HCT116 (cell line): ENCODE data around the gene SYTL3. TPM values are rescaled to one million over a fixed set of nuclear protein-coding genes. Genes with fewer than 3 reads are reported as not detected.

Source experiments
- ATAC-seq: fragments of 200-7000 bp; cut with Tn5 transposase; 2 replicates; pipeline ENCODE4 v1.9.1; 2020; ENCODE audit warnings: mild to moderate bottlenecking, moderate library complexity
- BruUV-seq: library from RNA; stranded (reverse); fragments of 400-500 nt; replicated peaks from 2 replicates; lab custom pipeline; 2021; lab: Mats Ljungman, UMichigan
- CTCF ChIA-PET: fragments of 300-600 bp; sonication (Branson Sonifier 250); formaldehyde crosslinking; loops from one replicate; lab custom pipeline; 2021; ENCODE audit warnings: antibody characterized with exemption; lab: Charles Lee
- POLR2A ChIA-PET: fragments of 300-600, 350-600 bp; sonication (Branson Sonifier 250); formaldehyde crosslinking; loops from one replicate; lab custom pipeline; 2021; ENCODE audit warnings: antibody characterized with exemption; lab: Charles Lee
- RAD21 ChIA-PET, 2 experiments: fragments of 300-600 bp; sonication (Branson Sonifier 250); formaldehyde crosslinking; loops; one replicate each; lab custom pipeline; 2023; ENCODE audit warnings: low total read pairs in 2 of 2; ENCODE audit not compliant: uncharacterized antibody in 2 of 2, unreplicated experiment in 2 of 2, low non-redundant PET in 1 of 2; lab: Charles Lee
- DNase-seq: peaks from one replicate; pipeline ENCODE4 v3.0.0-alpha.2; 2010; ENCODE audit warnings: low read depth, low spot score
- H2AFZ ChIP-seq: fragments of 200-600 bp; shearing (Covaris generic), sonication (generic); 2 replicates; pipeline ENCODE4 v1.6.1; 2017; ENCODE audit warnings: low read depth, mixed run types, mixed read lengths, antibody characterized with exemption, low read length; ENCODE audit not compliant: poor library complexity, severe bottlenecking
- H3K27ac ChIP-seq: 2 replicates; pipeline ENCODE4 v1.5.1; 2012; ENCODE audit warnings: low read depth, low read length
- H3K27me3 ChIP-seq: fragments of 200-600 bp; sonication (generic); 2 replicates; pipeline ENCODE4 v1.6.1; 2016; ENCODE audit warnings: mixed run types, low read length, mixed read lengths; ENCODE audit not compliant: insufficient read depth
- H3K36me3 ChIP-seq, 2 experiments: fragments of 200-500 bp in 1 of 2; fragments of 200-600 bp in 1 of 2; sonication (Bioruptor generic) in 1 of 2; sonication (generic) in 1 of 2; 2 replicates each; pipeline versions ENCODE4 v1.5.1 to v1.6.1; 2014 to 2016; ENCODE audit warnings: low read length in 2 of 2, inconsistent platforms in 1 of 2, mixed read lengths in 1 of 2, mixed run types in 1 of 2; ENCODE audit not compliant: insufficient read depth in 2 of 2, control insufficient read depth in 1 of 2
- H3K4me1 ChIP-seq, 2 experiments: fragments of 200-600 bp in 1 of 2; sonication (generic) in 1 of 2; 2 replicates each; pipeline versions ENCODE4 v1.5.1 to v1.6.1; 2012 to 2017; ENCODE audit warnings: low read length in 2 of 2, inconsistent platforms in 1 of 2, mild to moderate bottlenecking in 1 of 2, mixed read lengths in 1 of 2, mixed run types in 1 of 2, moderate library complexity in 1 of 2; ENCODE audit not compliant: insufficient read depth in 2 of 2, control insufficient read depth in 1 of 2
- H3K4me2 ChIP-seq: fragments of 200-600 bp; sonication (generic); 2 replicates; pipeline ENCODE4 v1.6.1; 2017; ENCODE audit warnings: mixed run types, low read length, mixed read lengths
- H3K4me3 ChIP-seq, 2 experiments: fragments of 200-600 bp in 1 of 2; sonication (generic) in 1 of 2; replicated peaks in 1 of 2; 2 replicates each; pipeline ENCODE4 v1.5.1; 2011 to 2016; ENCODE audit warnings: low read length in 2 of 2, control low read depth in 1 of 2, low read depth in 1 of 2, mild to moderate bottlenecking in 1 of 2, mixed read lengths in 1 of 2, mixed run types in 1 of 2
- H3K79me2 ChIP-seq: fragments of 200-600 bp; sonication (generic); 2 replicates; pipeline ENCODE4 v1.6.1; 2017; ENCODE audit warnings: mild to moderate bottlenecking, mixed run types, low read length, moderate library complexity, mixed read lengths; ENCODE audit not compliant: insufficient read depth
- H3K9ac ChIP-seq: fragments of 200-600 bp; sonication (generic); 2 replicates; pipeline ENCODE4 v1.6.1; 2016; ENCODE audit warnings: low read length, mixed read lengths
- H3K9me2 ChIP-seq: fragments of 200-600 bp; sonication (generic), shearing (Covaris generic); 2 replicates; pipeline ENCODE4 v1.6.1; 2017; ENCODE audit warnings: mixed run types, mild to moderate bottlenecking, moderate library complexity; ENCODE audit not compliant: insufficient read depth
- H3K9me3 ChIP-seq, 2 experiments: fragments of 200-500 bp in 1 of 2; fragments of 200-600 bp in 1 of 2; sonication (Bioruptor generic) in 1 of 2; sonication (generic) in 1 of 2; 2 replicates each; pipeline ENCODE4 v1.6.1; 2014 to 2017; ENCODE audit warnings: low read length in 2 of 2, mixed read lengths in 2 of 2, inconsistent platforms in 1 of 2, low read depth in 1 of 2, mild to moderate bottlenecking in 1 of 2, mixed run types in 1 of 2, moderate library complexity in 1 of 2; ENCODE audit not compliant: control insufficient read depth in 1 of 2, insufficient read depth in 1 of 2
- H4K20me1 ChIP-seq: fragments of 200-600 bp; sonication (generic), shearing (Covaris generic); 2 replicates; pipeline ENCODE4 v1.6.1; 2017; ENCODE audit warnings: mixed run types, mild to moderate bottlenecking, moderate library complexity; ENCODE audit not compliant: insufficient read depth
- ATF3 ChIP-seq: IDR thresholded peaks from 2 replicates; pipeline ENCODE4 v1.6.1; 2012
- CBX3 ChIP-seq: IDR thresholded peaks from 2 replicates; pipeline ENCODE4 v1.6.1; 2012; ENCODE audit warnings: low read depth
- EGR1 ChIP-seq: IDR thresholded peaks from 2 replicates; pipeline ENCODE4 v1.6.1; 2012; ENCODE audit warnings: low read depth
- ELF1 ChIP-seq: IDR thresholded peaks from 2 replicates; pipeline ENCODE4 v1.6.1; 2012; ENCODE audit warnings: low read depth, borderline replicate concordance
- FOSL1 ChIP-seq: IDR thresholded peaks from 2 replicates; pipeline ENCODE4 v1.6.1; 2012; ENCODE audit warnings: low read depth
- POLR2A ChIP-seq: IDR thresholded peaks from 2 replicates; pipeline ENCODE4 v1.7.0; 2011; ENCODE audit warnings: borderline replicate concordance; ENCODE audit not compliant: insufficient read depth, insufficient read length; ENCODE audit errors: extremely low read depth
- RAD21 ChIP-seq: IDR thresholded peaks from 2 replicates; pipeline ENCODE4 v1.6.1; 2012; ENCODE audit warnings: low read depth, mild to moderate bottlenecking
- REST ChIP-seq: IDR thresholded peaks from 2 replicates; pipeline ENCODE4 v1.6.1; 2012; ENCODE audit warnings: low read depth
- SP1 ChIP-seq: IDR thresholded peaks from 2 replicates; pipeline ENCODE4 v1.6.1; 2012; ENCODE audit warnings: low read depth
- TCF7L2 ChIP-seq: IDR thresholded peaks from 2 replicates; pipeline ENCODE4 v1.7.0; 2011; ENCODE audit warnings: borderline replicate concordance, inconsistent platforms; ENCODE audit not compliant: insufficient read depth, insufficient read length; ENCODE audit errors: extremely low read depth
- ZNF274 ChIP-seq: fragments of 200-500 bp; sonication (Bioruptor generic); IDR thresholded peaks from 2 replicates; pipeline ENCODE4 v1.6.1; 2014; ENCODE audit warnings: mild to moderate bottlenecking, low read depth, low read length, inconsistent platforms
- intact Hi-C: fragments of 100-400 bp; cut with micrococcal nuclease; formaldehyde crosslinking; loops from 2 replicates; pipeline ENCODE4 v1.10.0; 2022
- total RNA-seq: library from RNA; stranded (reverse); gene quantifications from one replicate; pipeline ENCODE4 v1.2.1, GENCODE V29; 2021; ENCODE audit not compliant: unreplicated experiment
- TF ChIP-seq, protein P1 (sequence below), 3 experiments: fragments of 200-600 bp in 1 of 3; sonication (generic) in 1 of 3; IDR thresholded peaks in 2 of 3; conservative IDR thresholded peaks in 1 of 3; 2 replicates each; pipeline ENCODE4 v1.5.1; 2012 to 2017; ENCODE audit warnings: low read depth in 2 of 3, low read length in 2 of 3, antibody characterized with exemption in 1 of 3, borderline replicate concordance in 1 of 3, control low read depth in 1 of 3, mild to moderate bottlenecking in 1 of 3, mixed read lengths in 1 of 3, mixed run types in 1 of 3, moderate library complexity in 1 of 3; ENCODE audit not compliant: insufficient read depth in 1 of 3

The SYTL3 gene
- total RNA-seq, 1 experiment from 2014 or later = 55.3 TPM

DNA sequence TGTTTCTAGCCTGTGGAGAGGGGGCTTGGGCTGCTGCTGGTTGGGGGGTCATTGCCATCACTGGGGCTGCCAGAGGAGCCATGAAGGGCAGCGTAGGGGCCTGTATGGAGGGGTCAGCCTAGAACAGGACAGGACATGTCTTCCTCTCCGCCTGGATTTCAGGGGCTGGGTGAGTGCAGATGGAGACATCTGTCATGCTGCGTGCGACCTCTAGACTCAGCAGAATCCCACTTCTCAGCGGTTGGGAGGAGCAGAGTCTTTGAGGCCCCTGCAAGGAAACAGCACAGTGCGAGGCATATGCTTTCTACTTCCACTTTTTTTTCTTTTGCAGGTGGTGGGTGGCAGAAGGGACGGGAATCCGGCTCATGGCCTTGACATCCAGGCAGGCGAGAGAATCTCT, 101.4 kb downstream of the SYTL3 start:
- no peaks in the 10 kb centered on the region for H3K9me2 ChIP-seq
- TF ChIP-seq REST (no peak), TCF7L2 (no peak), CBX3 (no peak), SP1 (no peak), ATF3 (no peak), RAD21 (no peak), ZNF274 (no peak), EGR1 (no peak), ELF1 (no peak), FOSL1 (no peak), POLR2A (no peak)
- TF ChIP-seq, protein P1, sequence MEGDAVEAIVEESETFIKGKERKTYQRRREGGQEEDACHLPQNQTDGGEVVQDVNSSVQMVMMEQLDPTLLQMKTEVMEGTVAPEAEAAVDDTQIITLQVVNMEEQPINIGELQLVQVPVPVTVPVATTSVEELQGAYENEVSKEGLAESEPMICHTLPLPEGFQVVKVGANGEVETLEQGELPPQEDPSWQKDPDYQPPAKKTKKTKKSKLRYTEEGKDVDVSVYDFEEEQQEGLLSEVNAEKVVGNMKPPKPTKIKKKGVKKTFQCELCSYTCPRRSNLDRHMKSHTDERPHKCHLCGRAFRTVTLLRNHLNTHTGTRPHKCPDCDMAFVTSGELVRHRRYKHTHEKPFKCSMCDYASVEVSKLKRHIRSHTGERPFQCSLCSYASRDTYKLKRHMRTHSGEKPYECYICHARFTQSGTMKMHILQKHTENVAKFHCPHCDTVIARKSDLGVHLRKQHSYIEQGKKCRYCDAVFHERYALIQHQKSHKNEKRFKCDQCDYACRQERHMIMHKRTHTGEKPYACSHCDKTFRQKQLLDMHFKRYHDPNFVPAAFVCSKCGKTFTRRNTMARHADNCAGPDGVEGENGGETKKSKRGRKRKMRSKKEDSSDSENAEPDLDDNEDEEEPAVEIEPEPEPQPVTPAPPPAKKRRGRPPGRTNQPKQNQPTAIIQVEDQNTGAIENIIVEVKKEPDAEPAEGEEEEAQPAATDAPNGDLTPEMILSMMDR (IDR thresholded peaks at IDR 0.05 in 2 of 3, conservative IDR thresholded peaks at IDR 0.05 in 1 of 3; ENCODE audit: borderline replicate concordance in 1 of 3, insufficient read depth in 1 of 3, low read depth in 2 of 3, low read length in 2 of 3) = no peak
- no peaks in the 10 kb centered on the region for H3K27me3 ChIP-seq
- no peaks in the 10 kb centered on the region for H3K9me3 ChIP-seq
- POLR2A ChIA-PET = no interaction called here
- BruUV-seq = no TSS peak
- CTCF ChIA-PET = no interaction called here
- peak overlapping the region; percentile 26; the same call in 1 of the 2 replicates for H3K27ac ChIP-seq
- peaks cover 16% of the 10 kb centered on the region; the same call in 1 of the 2 replicates for H3K79me2 ChIP-seq
- H2AFZ ChIP-seq = no peak overlapping the region
- no peak overlapping the region for H3K9ac ChIP-seq
- DNase-seq (no peak), ATAC-seq (no peak)
- intact Hi-C loops = no loop called here
- H3K36me3 ChIP-seq = peaks cover 3 to 46% of the 10 kb centered on the region in 2 experiments; a peak in 3 of 4 replicates
- no peaks in the 10 kb centered on the region for H4K20me1 ChIP-seq
- RAD21 ChIA-PET = no interaction called here
- peaks cover 44 to 58% of the 10 kb centered on the region in 2 experiments for H3K4me1 ChIP-seq
- H3K4me3 ChIP-seq = no peak overlapping the region
- no peak overlapping the region for H3K4me2 ChIP-seq
